MM.1S (cell line): Measurements from ENCODE around the gene SPEF2.

Source experiments
- CTCF ChIP-seq: fragments of 300-600 bp; sonication (generic); IDR thresholded peaks from 2 replicates; pipeline ENCODE4 v1.5.1; 2016; ENCODE audit warnings: antibody characterized with exemption, low read length, mixed read lengths
- EZH2 ChIP-seq: fragments of 300-600 bp; sonication (generic); optimal IDR thresholded peaks from 2 replicates; pipeline ENCODE3; 2017; ENCODE audit warnings: low read depth, mild to moderate bottlenecking, antibody characterized with exemption, low read length, mixed read lengths

DNA sequence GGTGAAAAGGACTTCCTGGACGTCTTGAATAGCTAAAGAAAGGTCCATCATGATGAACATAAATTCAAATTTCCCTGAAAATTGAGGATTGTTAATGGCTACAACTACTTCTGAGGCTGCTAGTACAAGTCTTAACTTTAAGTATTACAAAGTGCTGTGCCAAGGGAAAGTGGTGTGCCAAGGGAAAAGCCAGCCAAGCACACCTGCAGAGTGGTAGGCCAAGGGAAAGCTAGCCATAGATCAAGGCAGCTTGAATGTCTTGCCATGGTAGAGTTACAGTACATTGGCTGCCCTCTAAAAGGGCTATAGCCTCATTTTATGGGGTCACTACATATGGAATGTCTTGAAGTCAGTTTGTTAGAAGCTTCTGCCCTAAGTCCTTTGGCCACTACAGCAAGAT is 64.2 kb downstream of the SPEF2 start:
- TF ChIP-seq CTCF = no peak
- no peak for TF ChIP-seq EZH2
